ENCODE measurements around the gene TP53I11. TPM values are rescaled to one million over a fixed set of nuclear protein-coding genes. Genes with fewer than 3 reads are reported as not detected.

The TP53I11 gene
- total RNA-seq, 1 experiment from 2014 or later, result 46.9 TPM

GRCh38 chr11:44969651-44970252, 19.1 kb upstream of the TP53I11 start (continued):
- TF ChIP-seq TCF7L2 (IDR thresholded peaks at IDR 0.05; ENCODE audit: borderline replicate concordance, extremely low read depth, insufficient read depth, insufficient read length) (no peak), POLR2A (IDR thresholded peaks at IDR 0.05; ENCODE audit: borderline replicate concordance, extremely low read depth, insufficient read depth, insufficient read length) (no peak), EZH2phosphoT487 (IDR thresholded peaks at IDR 0.05; ENCODE audit: borderline replicate concordance) (no peak), SP1 (IDR thresholded peaks at IDR 0.05; ENCODE audit: low read depth) (no peak), ZBTB33 (IDR thresholded peaks at IDR 0.05; ENCODE audit: extremely low read depth, insufficient replicate concordance, low read length) (no peak), RAD21 (IDR thresholded peaks at IDR 0.05; ENCODE audit: low read depth) (no peak), CTCF (IDR thresholded peaks at IDR 0.05 in 2 of 3, conservative IDR thresholded peaks at IDR 0.05 in 1 of 3; ENCODE audit: borderline replicate concordance in 1 of 3, insufficient read depth in 1 of 3, low read depth in 2 of 3, low read length in 2 of 3) (no peak)

GRCh38 chr11:44968510-44968909, 17.8 kb upstream of the TP53I11 start:
- CTCF ChIA-PET, result no interaction called here

More at GRCh38 chr11:44968510-44968909, 17.8 kb upstream of the TP53I11 start:
- Histone ChIP-seq H3K79me2 (ENCODE audit: insufficient read depth, low read length) (no peaks in the 10 kb centered on the region), H3K4me2 (ENCODE audit: low read length) (no peak overlapping the region), H3K27me3 (ENCODE audit: insufficient read depth, low read length) (no peaks in the 10 kb centered on the region), H3K9me2 (ENCODE audit: insufficient read depth) (no peaks in the 10 kb centered on the region), H3K4me3 (replicated peaks in 1 of 2; ENCODE audit: low read depth in 1 of 2, low read length in 2 of 2) (no peak overlapping the region), H3K9me3 (ENCODE audit: control insufficient read depth in 1 of 2, insufficient read depth in 1 of 2, low read depth in 1 of 2, low read length in 2 of 2) (no peaks in the 10 kb centered on the region), H2AFZ (ENCODE audit: low read depth, low read length, poor library complexity, severe bottlenecking) (no peak overlapping the region), H3K36me3 (ENCODE audit: control insufficient read depth in 1 of 2, insufficient read depth in 2 of 2, low read length in 2 of 2) (no peaks in the 10 kb centered on the region), H4K20me1 (ENCODE audit: insufficient read depth) (no peaks in the 10 kb centered on the region), H3K9ac (ENCODE audit: low read length) (no peak overlapping the region), H3K27ac (ENCODE audit: low read depth, low read length) (no peak overlapping the region), H3K4me1 (ENCODE audit: control insufficient read depth in 1 of 2, insufficient read depth in 2 of 2, low read length in 2 of 2) (no peaks in the 10 kb centered on the region)
- ATAC-seq (no peak), DNase-seq (ENCODE audit: low read depth, low spot score) (no peak)
- POLR2A ChIA-PET, result no interaction called here
- RAD21 ChIA-PET (ENCODE audit: low non-redundant PET in 1 of 2, low total read pairs in 2 of 2, uncharacterized antibody in 2 of 2, unreplicated experiment in 2 of 2), result no interaction called here
- BruUV-seq (replicated peaks), result no TSS peak
- no peak for TF ChIP-seq EZH2phosphoT487 (IDR thresholded peaks at IDR 0.05; ENCODE audit: borderline replicate concordance)
- no peak for TF ChIP-seq CTCF (IDR thresholded peaks at IDR 0.05 in 2 of 3, conservative IDR thresholded peaks at IDR 0.05 in 1 of 3; ENCODE audit: borderline replicate concordance in 1 of 3, insufficient read depth in 1 of 3, low read depth in 2 of 3, low read length in 2 of 3)
- no peak for TF ChIP-seq ZFX (IDR thresholded peaks at IDR 0.05)
- TF ChIP-seq EZH2 (IDR thresholded peaks at IDR 0.05), result no peak
- TF ChIP-seq SP1 (IDR thresholded peaks at IDR 0.05; ENCODE audit: low read depth), result no peak
- TF ChIP-seq MAX (IDR thresholded peaks at IDR 0.05), result no peak
- no peak for TF ChIP-seq ZNF274 (IDR thresholded peaks at IDR 0.05; ENCODE audit: low read depth, low read length)
- no peak for TF ChIP-seq POLR2AphosphoS5 (IDR thresholded peaks at IDR 0.05; ENCODE audit: low read depth, low read length)
- TF ChIP-seq EGR1 (IDR thresholded peaks at IDR 0.05; ENCODE audit: low read depth), result no peak
- no peak for TF ChIP-seq RAD21 (IDR thresholded peaks at IDR 0.05; ENCODE audit: low read depth)
- intact Hi-C loops (cut with micrococcal nuclease), result no loop called here

All from HCT116 (cell line).